ENCODE data around the gene TRIM54.
"Not testable (repeated sequence)": the region's sequence is repeated elsewhere in the genome, so short reads cannot be mapped to it uniquely, and the experiment has no call there.

The TRIM54 gene

GRCh38 chr2:27298391-27299080 lies 16.3 kb downstream of the TRIM54 start:
- H3K9ac ChIP-seq (ENCODE audit: low read length): no peak overlapping the region
- no peak overlapping the region for H3K27ac ChIP-seq (ENCODE audit: low read depth, low read length)
- H3K36me3 ChIP-seq (ENCODE audit: control insufficient read depth, insufficient read depth, low read length): no peaks in the 10 kb centered on the region
- no peaks in the 10 kb centered on the region for H3K4me1 ChIP-seq (ENCODE audit: control insufficient read depth, insufficient read depth, low read length)
- no peaks in the 10 kb centered on the region for H3K27me3 ChIP-seq (ENCODE audit: control insufficient read depth, insufficient read depth, low read length)
- H3K4me3 ChIP-seq (ENCODE audit: low read length): no peak overlapping the region

- not testable (repeated sequence) for H3K4me3 ChIP-seq (ENCODE audit: low read length); H3K27ac ChIP-seq (ENCODE audit: low read depth, low read length); H3K4me1 ChIP-seq (ENCODE audit: control insufficient read depth, insufficient read depth, low read length); H3K9ac ChIP-seq (ENCODE audit: low read length); H3K36me3 ChIP-seq (ENCODE audit: control insufficient read depth, insufficient read depth, low read length)
- H3K27me3 ChIP-seq (ENCODE audit: control insufficient read depth, insufficient read depth, low read length): peaks cover 10% of the 10 kb centered on the region
Observed at GRCh38 chr2:27300606-27301005, 18.4 kb downstream of the TRIM54 start.

GRCh38 chr2:27303093-27304025 lies 21.1 kb downstream of the TRIM54 start:
- Histone ChIP-seq H3K27me3 (ENCODE audit: control insufficient read depth, insufficient read depth, low read length) (peaks cover 36% of the 10 kb centered on the region), H3K36me3 (ENCODE audit: control insufficient read depth, insufficient read depth, low read length) (no peaks in the 10 kb centered on the region), H3K4me3 (ENCODE audit: low read length) (peak overlapping the region; percentile 22), H3K4me1 (ENCODE audit: control insufficient read depth, insufficient read depth, low read length) (no peaks in the 10 kb centered on the region), H3K27ac (ENCODE audit: low read depth, low read length) (no peak overlapping the region), H3K9ac (ENCODE audit: low read length) (no peak overlapping the region)

- Histone ChIP-seq H3K4me1 (ENCODE audit: control insufficient read depth, insufficient read depth, low read length) (no peaks in the 10 kb centered on the region), H3K9ac (ENCODE audit: low read length) (no peak overlapping the region), H3K27ac (ENCODE audit: low read depth, low read length) (no peak overlapping the region), H3K36me3 (ENCODE audit: control insufficient read depth, insufficient read depth, low read length) (no peaks in the 10 kb centered on the region), H3K4me3 (ENCODE audit: low read length) (no peak overlapping the region), H3K27me3 (ENCODE audit: control insufficient read depth, insufficient read depth, low read length) (peaks cover 38% of the 10 kb centered on the region)
Observed at GRCh38 chr2:27304488-27305240, 22.4 kb downstream of the TRIM54 start.

- H3K4me1 ChIP-seq (ENCODE audit: control insufficient read depth, insufficient read depth, low read length): no peaks in the 10 kb centered on the region
- H3K27ac ChIP-seq (ENCODE audit: low read depth, low read length): no peak overlapping the region
- H3K27me3 ChIP-seq (ENCODE audit: control insufficient read depth, insufficient read depth, low read length): peaks cover 38% of the 10 kb centered on the region
- no peak overlapping the region for H3K9ac ChIP-seq (ENCODE audit: low read length)
- H3K36me3 ChIP-seq (ENCODE audit: control insufficient read depth, insufficient read depth, low read length): no peaks in the 10 kb centered on the region
- no peak overlapping the region for H3K4me3 ChIP-seq (ENCODE audit: low read length)
Observed at GRCh38 chr2:27305516-27305915, 23.3 kb downstream of the TRIM54 start.

GRCh38 chr2:27306136-27306535 lies 23.9 kb downstream of the TRIM54 start:
- no peak overlapping the region for H3K27ac ChIP-seq (ENCODE audit: low read depth, low read length)
- no peak overlapping the region for H3K9ac ChIP-seq (ENCODE audit: low read length)
- H3K36me3 ChIP-seq (ENCODE audit: control insufficient read depth, insufficient read depth, low read length): no peaks in the 10 kb centered on the region
- no peaks in the 10 kb centered on the region for H3K4me1 ChIP-seq (ENCODE audit: control insufficient read depth, insufficient read depth, low read length)
- peaks cover 38% of the 10 kb centered on the region for H3K27me3 ChIP-seq (ENCODE audit: control insufficient read depth, insufficient read depth, low read length)
- H3K4me3 ChIP-seq (ENCODE audit: low read length): peak overlapping the region; percentile 19

GRCh38 chr2:27306573-27307286 lies 24.5 kb downstream of the TRIM54 start:
- H3K9ac ChIP-seq (ENCODE audit: low read length): no peak overlapping the region
- peaks cover 38% of the 10 kb centered on the region for H3K27me3 ChIP-seq (ENCODE audit: control insufficient read depth, insufficient read depth, low read length)
- H3K27ac ChIP-seq (ENCODE audit: low read depth, low read length): no peak overlapping the region
- H3K4me3 ChIP-seq (ENCODE audit: low read length): peak overlapping the region; percentile 19
- peaks cover 6% of the 10 kb centered on the region for H3K36me3 ChIP-seq (ENCODE audit: control insufficient read depth, insufficient read depth, low read length)
- H3K4me1 ChIP-seq (ENCODE audit: control insufficient read depth, insufficient read depth, low read length): no peaks in the 10 kb centered on the region

- no peak overlapping the region for H3K4me3 ChIP-seq (ENCODE audit: low read length)
- peaks cover 38% of the 10 kb centered on the region for H3K27me3 ChIP-seq (ENCODE audit: control insufficient read depth, insufficient read depth, low read length)
- H3K9ac ChIP-seq (ENCODE audit: low read length): no peak overlapping the region
- peaks cover 7% of the 10 kb centered on the region for H3K36me3 ChIP-seq (ENCODE audit: control insufficient read depth, insufficient read depth, low read length)
- no peak overlapping the region for H3K27ac ChIP-seq (ENCODE audit: low read depth, low read length)
- H3K4me1 ChIP-seq (ENCODE audit: control insufficient read depth, insufficient read depth, low read length): no peaks in the 10 kb centered on the region
Observed at GRCh38 chr2:27307287-27307544, 25.0 kb downstream of the TRIM54 start.

GRCh38 chr2:27307545-27308358 lies 25.5 kb downstream of the TRIM54 start:
- Histone ChIP-seq H3K27ac (ENCODE audit: low read depth, low read length) (no peak overlapping the region), H3K27me3 (ENCODE audit: control insufficient read depth, insufficient read depth, low read length) (peaks cover 38% of the 10 kb centered on the region), H3K9ac (ENCODE audit: low read length) (no peak overlapping the region)

GRCh38 chr2:27308359-27308881 lies 26.2 kb downstream of the TRIM54 start, which contains the start of gene UCN:
Gene UCN (minus strand): TSS chr2:27308445. CDS start chr2:27307895, 550 bp downstream.
- no peak within 1 kb of the TSS for H3K27ac ChIP-seq (ENCODE audit: low read depth, low read length)
- peaks cover 38% of the 10 kb centered on the region for H3K27me3 ChIP-seq (ENCODE audit: control insufficient read depth, insufficient read depth, low read length)
- H3K36me3 ChIP-seq (ENCODE audit: control insufficient read depth, insufficient read depth, low read length): peaks cover 7% of the 10 kb centered on the region
- H3K4me3 ChIP-seq (ENCODE audit: low read length): no peak within 1 kb of the TSS
- no peaks in the 10 kb centered on the region for H3K4me1 ChIP-seq (ENCODE audit: control insufficient read depth, insufficient read depth, low read length)
- no peak within 1 kb of the TSS for H3K9ac ChIP-seq (ENCODE audit: low read length)

More at GRCh38 chr2:27307545-27308358, 25.5 kb downstream of the TRIM54 start:
- Histone ChIP-seq H3K36me3 (ENCODE audit: control insufficient read depth, insufficient read depth, low read length) (peaks cover 7% of the 10 kb centered on the region), H3K4me1 (ENCODE audit: control insufficient read depth, insufficient read depth, low read length) (no peaks in the 10 kb centered on the region), H3K4me3 (ENCODE audit: low read length) (no peak overlapping the region)

GRCh38 chr2:27309651-27310050 lies 27.4 kb downstream of the TRIM54 start:
- Histone ChIP-seq H3K27ac (ENCODE audit: low read depth, low read length) (no peak overlapping the region), H3K36me3 (ENCODE audit: control insufficient read depth, insufficient read depth, low read length) (peaks cover 7% of the 10 kb centered on the region), H3K9ac (ENCODE audit: low read length) (no peak overlapping the region), H3K4me1 (ENCODE audit: control insufficient read depth, insufficient read depth, low read length) (no peaks in the 10 kb centered on the region), H3K4me3 (ENCODE audit: low read length) (no peak overlapping the region), H3K27me3 (ENCODE audit: control insufficient read depth, insufficient read depth, low read length) (peaks cover 37% of the 10 kb centered on the region)

Data from rectal smooth muscle tissue (tissue), 1 donor.